Suprapubic skin (tissue), 3 donors: ENCODE measurements around the gene SLC6A20.

ENCODE experiments used
- POLR2AphosphoS5 ChIP-seq, 3 donors: sonication (generic); formaldehyde crosslinking; IDR thresholded peaks; one replicate each; pipeline ENCODE4 v1.6.1; 2017; ENCODE audit warnings: antibody characterized with exemption in 3 of 3
- TF ChIP-seq, protein P1 (sequence below), 2 donors: fragments of 200-600 bp in 1 of 2; fragments of 450-650 bp in 1 of 2; sonication (generic) in 1 of 2; IDR thresholded peaks; one replicate each; pipeline ENCODE4 v1.5.1; 2016 to 2019; ENCODE audit warnings: antibody characterized with exemption in 2 of 2, mild to moderate bottlenecking in 1 of 2, moderate library complexity in 1 of 2

DNA sequence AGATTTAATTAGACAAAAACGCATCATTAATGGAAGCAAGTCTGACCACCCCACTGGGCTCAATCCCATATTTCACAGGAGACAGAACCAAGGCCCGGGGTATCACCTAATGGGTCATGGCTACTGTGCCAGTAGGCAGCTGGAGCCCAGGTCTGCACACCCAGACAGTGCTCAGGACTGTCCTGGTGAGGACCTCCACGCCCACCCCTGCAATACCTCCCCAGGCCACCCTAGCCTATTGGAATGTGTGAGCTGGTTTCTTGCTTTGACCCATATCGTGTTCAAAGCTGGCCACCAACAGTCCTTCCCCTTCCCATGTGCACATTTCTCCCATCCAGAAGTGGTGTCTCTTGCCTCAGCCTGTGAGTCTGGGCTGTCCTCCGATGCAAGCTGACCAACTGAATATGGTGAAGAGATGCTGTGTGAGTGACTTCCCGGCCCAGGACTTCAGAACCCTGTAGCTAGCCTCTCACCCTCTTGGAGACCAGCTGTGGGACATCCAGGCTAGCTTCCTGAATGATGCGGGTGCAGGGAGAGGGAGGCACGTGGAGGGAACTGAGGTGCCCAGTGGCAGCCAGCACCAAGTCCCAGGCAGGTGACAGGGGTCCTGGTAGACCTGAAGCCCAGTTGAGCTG lies 19.1 kb downstream of the SLC6A20 start:
- TF ChIP-seq, protein P1, sequence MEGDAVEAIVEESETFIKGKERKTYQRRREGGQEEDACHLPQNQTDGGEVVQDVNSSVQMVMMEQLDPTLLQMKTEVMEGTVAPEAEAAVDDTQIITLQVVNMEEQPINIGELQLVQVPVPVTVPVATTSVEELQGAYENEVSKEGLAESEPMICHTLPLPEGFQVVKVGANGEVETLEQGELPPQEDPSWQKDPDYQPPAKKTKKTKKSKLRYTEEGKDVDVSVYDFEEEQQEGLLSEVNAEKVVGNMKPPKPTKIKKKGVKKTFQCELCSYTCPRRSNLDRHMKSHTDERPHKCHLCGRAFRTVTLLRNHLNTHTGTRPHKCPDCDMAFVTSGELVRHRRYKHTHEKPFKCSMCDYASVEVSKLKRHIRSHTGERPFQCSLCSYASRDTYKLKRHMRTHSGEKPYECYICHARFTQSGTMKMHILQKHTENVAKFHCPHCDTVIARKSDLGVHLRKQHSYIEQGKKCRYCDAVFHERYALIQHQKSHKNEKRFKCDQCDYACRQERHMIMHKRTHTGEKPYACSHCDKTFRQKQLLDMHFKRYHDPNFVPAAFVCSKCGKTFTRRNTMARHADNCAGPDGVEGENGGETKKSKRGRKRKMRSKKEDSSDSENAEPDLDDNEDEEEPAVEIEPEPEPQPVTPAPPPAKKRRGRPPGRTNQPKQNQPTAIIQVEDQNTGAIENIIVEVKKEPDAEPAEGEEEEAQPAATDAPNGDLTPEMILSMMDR (IDR thresholded peaks at IDR 0.05): no peak
- TF ChIP-seq POLR2AphosphoS5 (IDR thresholded peaks at IDR 0.05): no peak
